Aorta (tissue), 5 donors: Measurements from ENCODE around the gene COQ10A. TPM values are rescaled to one million over a fixed set of nuclear protein-coding genes. Genes with fewer than 3 reads are reported as not detected.

ENCODE experiments used
- ATAC-seq: fragments of 200-7000 bp; cut with Tn5 transposase; one replicate; pipeline ENCODE4 v1.9.1; 2022; ENCODE audit warnings: moderate library complexity; ENCODE audit not compliant: low FRiP score
- DNase-seq, 2 donors: peaks; one replicate each; pipeline ENCODE4 v3.0.0-alpha.2; 2020
- H3K27ac ChIP-seq, 2 donors: one replicate each; pipeline ENCODE4 v1.5.1; 2013; ENCODE audit warnings: low read length in 2 of 2, mild to moderate bottlenecking in 2 of 2, moderate library complexity in 2 of 2, control low read depth in 1 of 2, inconsistent platforms in 1 of 2, low read depth in 1 of 2
- H3K27me3 ChIP-seq, 2 donors: one replicate each; pipeline ENCODE4 v1.6.1; 2013; ENCODE audit warnings: control low read depth in 1 of 2, low read length in 1 of 2, mild to moderate bottlenecking in 1 of 2, moderate library complexity in 1 of 2; ENCODE audit not compliant: insufficient read depth in 2 of 2, control insufficient read depth in 1 of 2
- H3K36me3 ChIP-seq, 2 donors: one replicate each; pipeline ENCODE4 v1.6.1; 2013; ENCODE audit warnings: control low read depth in 1 of 2, low read length in 1 of 2, mild to moderate bottlenecking in 1 of 2; ENCODE audit not compliant: insufficient read depth in 2 of 2, control insufficient read depth in 1 of 2
- H3K4me1 ChIP-seq, 2 donors: one replicate each; pipeline ENCODE4 v1.6.1; 2013; ENCODE audit warnings: low read length in 2 of 2, control low read depth in 1 of 2, mild to moderate bottlenecking in 1 of 2, moderate library complexity in 1 of 2; ENCODE audit not compliant: insufficient read depth in 2 of 2, control insufficient read depth in 1 of 2
- H3K4me3 ChIP-seq, 2 donors: one replicate each; pipeline ENCODE4 v1.5.1; 2013; ENCODE audit warnings: low read length in 2 of 2, control low read depth in 1 of 2, mild to moderate bottlenecking in 1 of 2
- H3K9me3 ChIP-seq: one replicate; pipeline ENCODE4 v1.6.1; 2013; ENCODE audit warnings: mild to moderate bottlenecking, low read length; ENCODE audit not compliant: control insufficient read depth
- WGBS, 2 donors: extraction: QIAGEN DNeasy Blood & Tissue Kit; methylation state at CpG; one replicate each; pipeline ENCODE4 v1.1.7; 2013; 5-methylcytosine and 5-hydroxymethylcytosine counted together
- intact Hi-C, 2 donors: fragments of 100-400 bp; cut with DNase I; formaldehyde crosslinking; loops; one replicate each; pipeline versions ENCODE4 v1.14.2 to v1.15.0; 2022
- polyA plus RNA-seq, 2 donors: library from polyadenylated mRNA; stranded (reverse); fragments of 200-250 nt; gene quantifications; one replicate each; pipeline ENCODE4 v1.2.3, GENCODE V29; 2013
- total RNA-seq, 2 donors: library from RNA; stranded (reverse); fragmentation: NEBNext Ultra II Directional; extraction: Animal tissue kit (Norgen Biotek cat#: 25700); gene quantifications; one replicate each; pipeline ENCODE4 v1.2.1, GENCODE V29; 2021
- donor health status: healthy with polysubstance abuse.
- donor health status: Bipolar disorder and iron deficiency.
- donor health status: DM: no; HTN: no; CAD: no.
- donor health status: DM: no; HTN: no; CAD: no.
- donor health status: DM: yes; HTN: yes; CAD: no.

Gene COQ10A
- total and polyA plus RNA-seq, 4 donors: 11.1 to 18.9 (median 11.5) TPM

DNA sequence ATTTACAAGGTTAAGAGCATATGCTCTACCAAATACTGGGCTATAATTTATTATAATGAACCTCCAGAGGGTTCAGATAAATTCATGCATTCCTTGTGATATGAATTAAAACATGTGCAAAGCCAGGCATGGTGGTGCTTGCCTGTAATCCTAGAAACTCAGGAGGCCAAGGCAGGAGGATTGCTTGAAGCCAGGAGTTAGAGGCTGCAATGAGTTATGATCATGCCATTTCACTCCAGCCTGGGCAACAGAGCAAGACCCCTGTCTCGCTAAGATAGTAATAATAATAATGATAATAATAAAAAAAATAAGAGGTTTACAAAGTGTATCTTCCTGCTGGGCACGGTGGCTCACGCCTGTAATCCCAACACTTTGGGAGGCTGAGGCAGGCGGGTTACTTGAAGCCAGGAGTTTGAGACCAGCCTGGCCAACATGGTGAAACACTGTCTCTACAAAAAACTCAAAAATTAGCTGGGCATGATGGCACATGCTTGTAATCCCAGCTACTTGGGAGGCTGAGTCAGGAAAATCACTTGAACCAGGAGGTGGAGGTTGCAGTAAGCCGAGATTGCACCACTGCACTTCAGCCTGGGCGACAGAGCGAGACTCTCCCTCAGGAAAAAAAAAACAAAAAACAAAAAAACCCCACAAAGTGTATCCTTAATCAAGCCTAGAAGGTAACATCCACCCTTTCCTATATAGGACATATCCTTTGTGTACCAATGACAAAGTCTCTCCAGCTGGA lies 40.7 kb downstream of the COQ10A start:
- no peak for DNase-seq
- no peak overlapping the region for H3K4me3 ChIP-seq
- H3K36me3 ChIP-seq: peaks cover 2 to 6% of the 10 kb centered on the region in 2 donors
- ATAC-seq: no peak
- WGBS, 2 donors: 91 to 92% methylated on average over 7 of the region's 7 CpGs
- no peaks in the 10 kb centered on the region for H3K27me3 ChIP-seq
- no peaks in the 10 kb centered on the region for H3K4me1 ChIP-seq
- intact Hi-C loops: no loop called here
- no peak overlapping the region for H3K27ac ChIP-seq
- no peaks in the 10 kb centered on the region for H3K9me3 ChIP-seq

DNA sequence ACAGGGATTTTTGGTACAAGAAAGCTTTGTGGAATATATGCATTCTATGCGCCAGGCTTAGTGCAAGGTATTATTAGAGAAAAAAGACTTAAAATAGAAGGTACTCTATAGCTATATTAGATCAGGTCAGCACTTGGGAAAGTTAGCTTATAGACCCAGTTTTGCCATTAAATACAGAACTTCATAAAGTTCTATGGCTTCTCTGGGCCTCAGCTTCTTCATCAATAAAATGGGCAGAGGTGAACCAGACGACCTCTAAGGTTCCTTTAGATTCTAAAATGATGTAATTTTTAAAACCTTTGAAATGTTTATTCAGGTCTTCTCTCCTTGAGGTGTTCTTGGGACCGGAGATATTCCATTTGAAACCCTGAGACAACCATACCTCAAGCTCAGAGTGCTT lies 42.0 kb downstream of the COQ10A start:
- Histone ChIP-seq H3K4me3 (no peak overlapping the region), H3K27ac (no peak overlapping the region), H3K4me1 (no peaks in the 10 kb centered on the region), H3K36me3 (peaks cover 2 to 6% of the 10 kb centered on the region in 2 donors), H3K27me3 (no peaks in the 10 kb centered on the region), H3K9me3 (no peaks in the 10 kb centered on the region)
- intact Hi-C loops: no loop called here
- DNase-seq: no peak
- 83 to 85% methylated on average over 3 of the region's 3 CpGs for WGBS, 2 donors
- ATAC-seq: no peak

DNA sequence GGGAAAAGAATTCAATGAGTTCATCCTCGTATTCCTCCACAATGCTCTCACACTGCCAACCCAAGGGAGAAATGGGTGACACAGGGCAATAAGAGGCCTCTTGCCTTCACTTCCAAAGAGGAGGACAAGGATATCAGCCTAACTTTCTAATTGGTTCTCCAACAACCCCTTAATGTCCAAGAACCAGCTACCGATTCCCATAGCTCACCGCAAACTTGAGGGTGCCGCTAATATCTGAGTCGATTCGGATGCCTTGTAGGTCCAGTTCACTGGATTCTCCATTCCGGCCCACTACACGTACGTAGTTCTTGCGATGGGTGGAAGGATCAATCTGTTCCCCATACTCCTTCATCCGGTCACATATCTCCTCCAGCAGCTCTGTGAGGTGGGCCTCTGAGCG lies 44.3 kb downstream of the COQ10A start:
- Histone ChIP-seq H3K27me3 (no peaks in the 10 kb centered on the region), H3K4me3 (no peak overlapping the region), H3K27ac (no peak overlapping the region), H3K36me3 (peaks cover 2 to 4% of the 10 kb centered on the region in 2 donors), H3K9me3 (no peaks in the 10 kb centered on the region), H3K4me1 (no peaks in the 10 kb centered on the region)
- 91 to 92% methylated on average over 12 of the region's 12 CpGs for WGBS, 2 donors
- intact Hi-C loops: loop anchor here in 1 of 2 donors (10.0 kb wide), 1 partner anchor 154 kb away; the partner anchor contains the start of gene SPRYD4
- DNase-seq (no peak), ATAC-seq (no peak)

DNA sequence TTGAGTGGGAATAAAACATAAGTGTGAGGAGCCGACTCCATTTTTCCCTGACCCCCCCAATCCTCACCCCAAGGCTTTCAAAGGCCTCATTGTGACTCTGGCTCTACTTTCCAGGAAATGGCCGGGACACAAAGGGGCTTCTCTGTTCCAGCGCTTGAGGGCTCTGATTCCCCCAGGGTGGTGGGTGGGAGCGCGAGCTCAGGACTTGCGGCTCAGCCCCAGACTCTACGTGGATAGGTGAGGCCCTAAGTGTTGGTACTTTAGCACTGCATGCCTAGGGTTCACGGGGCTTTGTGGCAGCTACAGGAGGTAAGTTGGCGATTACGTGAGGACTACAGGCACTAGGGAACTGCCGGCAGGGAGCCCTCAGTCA lies 48.5 kb downstream of the COQ10A start:
- Histone ChIP-seq H3K27me3 (no peaks in the 10 kb centered on the region), H3K36me3 (peaks cover 0 to 2% of the 10 kb centered on the region in 2 donors), H3K4me3 (peak overlapping the region; percentile 53 to 63), H3K9me3 (no peaks in the 10 kb centered on the region), H3K4me1 (no peaks in the 10 kb centered on the region), H3K27ac (peak overlapping the region in 1 of 2 donors; percentile 30)
- WGBS, 2 donors: 1% methylated on average over 11 of the region's 11 CpGs
- DNase-seq (no peak), ATAC-seq (no peak)
- intact Hi-C loops: loop anchor here in 1 of 2 donors (2.0 to 10.0 kb wide), 2 partner anchors 14 to 150 kb away; partner anchors contain the start of genes CS and SPRYD4

DNA sequence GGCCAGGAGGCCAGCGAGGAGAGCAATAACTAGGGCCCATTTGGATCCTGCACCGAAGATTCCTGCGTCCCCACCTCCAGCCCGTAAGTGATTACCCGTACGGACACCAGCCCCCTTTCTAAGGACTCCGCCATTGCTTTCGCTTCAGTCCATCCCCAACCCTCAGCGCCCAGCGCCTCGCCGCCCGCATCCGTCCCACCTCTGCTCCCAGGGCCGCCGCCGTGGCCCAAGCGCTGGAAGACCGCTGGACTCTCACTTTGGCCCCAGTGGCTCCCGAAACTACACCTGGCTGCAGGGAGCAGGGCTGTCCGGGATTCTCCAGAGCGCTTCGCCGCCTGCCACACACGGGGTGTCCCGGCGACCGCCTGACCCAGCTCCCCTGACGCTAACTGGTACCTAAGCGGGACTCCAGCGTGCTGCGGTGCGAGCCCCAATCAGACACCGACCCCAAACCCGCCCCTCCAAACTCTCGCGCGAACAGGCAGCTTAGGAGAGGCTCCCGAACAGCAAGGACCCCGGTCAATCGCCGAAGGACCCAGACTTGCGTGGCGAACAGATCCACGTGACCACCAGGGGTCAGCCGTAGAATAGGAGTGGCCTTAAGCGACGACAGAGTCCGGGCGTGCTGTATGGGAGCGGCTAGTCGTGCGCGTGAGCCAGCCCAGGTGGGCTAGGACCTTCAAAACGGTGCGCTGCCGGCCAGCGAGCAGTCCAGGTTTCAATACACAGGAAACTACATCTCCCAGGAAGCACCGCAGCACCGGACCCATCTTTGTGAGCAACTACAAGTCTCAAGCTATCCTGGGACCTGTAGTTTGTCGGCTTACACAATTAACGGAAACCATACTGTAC lies 49.1 kb downstream of the COQ10A start, which contains the start of gene CNPY2:
TSS of gene CNPY2 (minus strand) at position 367 of the 852 bp plus-strand sequence. CDS start 771 bp downstream, outside the sequence.
- intact Hi-C loops: loop anchor here in 1 of 2 donors (2.0 to 10.0 kb wide), 2 partner anchors 15 to 149 kb away; partner anchors contain the start of genes CS and SPRYD4
- H3K4me1 ChIP-seq: no peaks in the 10 kb centered on the region
- no peaks in the 10 kb centered on the region for H3K27me3 ChIP-seq
- ATAC-seq (peak; percentile 97), DNase-seq (peak; percentile 98)
- H3K9me3 ChIP-seq: no peaks in the 10 kb centered on the region
- H3K27ac ChIP-seq: peak within 1 kb of the TSS in 1 of 2 donors; percentile 30
- H3K36me3 ChIP-seq: peaks cover 0 to 2% of the 10 kb centered on the region in 2 donors
- peak within 1 kb of the TSS; percentile 53 to 63 for H3K4me3 ChIP-seq
- 0 to 1% methylated on average over 62 of the region's 62 CpGs for WGBS, 2 donors

DNA sequence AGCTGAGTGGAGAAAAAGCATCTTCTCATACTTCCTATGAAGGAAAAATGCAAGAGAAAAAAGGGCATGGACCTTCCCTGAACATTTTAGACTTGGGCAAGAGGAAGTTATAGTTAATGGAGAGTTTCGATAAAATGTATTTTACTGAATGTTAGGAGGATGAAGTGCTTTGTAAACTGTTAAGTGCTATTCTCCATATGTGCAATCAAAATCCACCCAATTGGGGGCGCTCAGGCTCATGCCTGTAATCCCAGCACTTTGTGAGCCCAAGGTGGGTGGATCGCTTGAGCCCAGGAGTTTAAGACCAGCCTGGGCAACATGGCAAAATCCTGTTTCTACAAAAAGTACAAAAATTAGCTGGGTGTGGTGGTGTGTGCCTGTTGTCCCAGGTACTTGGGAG lies 50.9 kb downstream of the COQ10A start:
- Histone ChIP-seq H3K4me1 (no peaks in the 10 kb centered on the region), H3K36me3 (peaks cover 2 to 4% of the 10 kb centered on the region in 2 donors), H3K4me3 (no peak overlapping the region), H3K27ac (no peak overlapping the region), H3K27me3 (no peaks in the 10 kb centered on the region), H3K9me3 (no peaks in the 10 kb centered on the region)
- DNase-seq: no peak
- intact Hi-C loops: loop anchor here in 1 of 2 donors (10.0 kb wide), 1 partner anchor 147 kb away; the partner anchor contains the start of gene SPRYD4
- 91 to 96% methylated on average over 3 of the region's 3 CpGs for WGBS, 2 donors
- ATAC-seq: no peak

Other genes starting within 250 kb of the COQ10A start
- gene IKZF4, start 245.9 kb upstream of the COQ10A start, total RNA-seq: 10 to 100 TPM in 1 of 2 donors, 1 to 10 TPM in 1; 9.8 to 12.2 TPM
- gene IKZF4, start 245.9 kb upstream of the COQ10A start, polyA plus RNA-seq: 1 to 10 TPM; 1.8 to 5.3 TPM
- gene RPS26, start 225.0 kb upstream of the COQ10A start, total RNA-seq: 10 to 100 TPM; 40.5 to 69.1 TPM
- 1,000 to 10,000 TPM in 1 of 2 donors, 100 to 1,000 TPM in 1; 973 to 1,454 TPM for gene RPS26, start 225.0 kb upstream of the COQ10A start, polyA plus RNA-seq
- gene ERBB3, start 186.8 kb upstream of the COQ10A start, total RNA-seq: 1 to 10 TPM; 3.2 to 5.1 TPM
- 1 to 10 TPM in 1 of 2 donors, under 1 TPM in 1; 0.23 to 9.6 TPM for gene ERBB3, start 186.8 kb upstream of the COQ10A start, polyA plus RNA-seq
- 10 to 100 TPM; 59.9 to 63.5 TPM for gene PA2G4, start 162.4 kb upstream of the COQ10A start, total RNA-seq
- 10 to 100 TPM; 79.6 to 80.8 TPM for gene PA2G4, start 162.4 kb upstream of the COQ10A start, polyA plus RNA-seq
- 1,000 to 10,000 TPM; 2,225 to 2,370 TPM for gene RPL41, start 150.3 kb upstream of the COQ10A start, total RNA-seq
- gene RPL41, start 150.3 kb upstream of the COQ10A start, polyA plus RNA-seq: 1,000 to 10,000 TPM; 5,850 to 7,278 TPM
- 1 to 10 TPM; 8.9 to 9.6 TPM for gene ZC3H10, start 148.7 kb upstream of the COQ10A start, total RNA-seq
- 1 to 10 TPM; 1.8 to 3.1 TPM for gene ZC3H10, start 148.7 kb upstream of the COQ10A start, polyA plus RNA-seq
- 100 to 1,000 TPM; 103 to 106 TPM for gene ESYT1, start 138.7 kb upstream of the COQ10A start, total RNA-seq
- gene ESYT1, start 138.7 kb upstream of the COQ10A start, polyA plus RNA-seq: 10 to 100 TPM; 27.0 to 54.6 TPM
- gene MYL6B, start 114.4 kb upstream of the COQ10A start, total RNA-seq: 10 to 100 TPM; 30.2 to 34.2 TPM
- gene MYL6B, start 114.4 kb upstream of the COQ10A start, polyA plus RNA-seq: 100 to 1,000 TPM in 1 of 2 donors, 10 to 100 TPM in 1; 66.6 to 101 TPM
- gene MYL6, start 108.6 kb upstream of the COQ10A start, total RNA-seq: 1,000 to 10,000 TPM; 1,811 to 3,292 TPM
- 1,000 to 10,000 TPM; 5,914 to 7,311 TPM for gene MYL6, start 108.6 kb upstream of the COQ10A start, polyA plus RNA-seq
- 100 to 1,000 TPM; 118 to 140 TPM for gene SMARCC2, start 77.5 kb upstream of the COQ10A start, total RNA-seq
- gene SMARCC2, start 77.5 kb upstream of the COQ10A start, polyA plus RNA-seq: 10 to 100 TPM; 45.0 to 56.2 TPM
- 10 to 100 TPM; 50.9 to 61.4 TPM for gene RNF41, start 45.0 kb upstream of the COQ10A start, total RNA-seq
- 10 to 100 TPM; 32.9 to 39.3 TPM for gene RNF41, start 45.0 kb upstream of the COQ10A start, polyA plus RNA-seq
- 10 to 100 TPM; 18.6 to 19.7 TPM for gene NABP2, start 42.6 kb upstream of the COQ10A start, total RNA-seq
- 10 to 100 TPM; 25.7 to 28.6 TPM for gene NABP2, start 42.6 kb upstream of the COQ10A start, polyA plus RNA-seq
- gene SLC39A5, start 36.9 kb upstream of the COQ10A start, total RNA-seq: not detected
- gene SLC39A5, start 36.9 kb upstream of the COQ10A start, polyA plus RNA-seq: 10 to 100 TPM in 1 of 2 donors, 1 to 10 TPM in 1; 1.1 to 21.4 TPM
- gene ANKRD52, start 8.6 kb upstream of the COQ10A start, total RNA-seq: 10 to 100 TPM; 30.5 to 37.9 TPM
- gene ANKRD52, start 8.6 kb upstream of the COQ10A start, polyA plus RNA-seq: 1 to 10 TPM; 4.4 to 9.3 TPM
- gene CS, start 33.4 kb downstream of the COQ10A start, total RNA-seq: 100 to 1,000 TPM; 103 to 104 TPM
- gene CS, start 33.4 kb downstream of the COQ10A start, polyA plus RNA-seq: 10 to 100 TPM; 49.5 to 56.3 TPM
- 10 to 100 TPM; 72.2 to 92.0 TPM for gene CNPY2, start 49.0 kb downstream of the COQ10A start, total RNA-seq
- gene CNPY2, start 49.0 kb downstream of the COQ10A start, polyA plus RNA-seq: 100 to 1,000 TPM in 1 of 2 donors, 10 to 100 TPM in 1; 96.2 to 149 TPM
- gene PAN2, start 67.1 kb downstream of the COQ10A start, total RNA-seq: 10 to 100 TPM; 40.1 to 83.5 TPM
- gene PAN2, start 67.1 kb downstream of the COQ10A start, polyA plus RNA-seq: 10 to 100 TPM in 1 of 2 donors, 1 to 10 TPM in 1; 6.1 to 73.2 TPM
- under 1 TPM in 1 of 2 donors, not detected in 1; 0.52 TPM for gene IL23A, start 71.9 kb downstream of the COQ10A start, total RNA-seq
- gene IL23A, start 71.9 kb downstream of the COQ10A start, polyA plus RNA-seq: not detected
- gene STAT2, start 93.2 kb downstream of the COQ10A start, total RNA-seq: 100 to 1,000 TPM; 129 to 191 TPM
- 100 to 1,000 TPM in 1 of 2 donors, 10 to 100 TPM in 1; 20.0 to 111 TPM for gene STAT2, start 93.2 kb downstream of the COQ10A start, polyA plus RNA-seq
- not detected for gene APOF, start 95.9 kb downstream of the COQ10A start, total RNA-seq
- under 1 TPM in 1 of 2 donors, not detected in 1; 0.50 TPM for gene APOF, start 95.9 kb downstream of the COQ10A start, polyA plus RNA-seq
- 1 to 10 TPM; 4.0 to 5.9 TPM for gene TIMELESS, start 182.5 kb downstream of the COQ10A start, total RNA-seq
- gene TIMELESS, start 182.5 kb downstream of the COQ10A start, polyA plus RNA-seq: 1 to 10 TPM; 1.8 to 4.6 TPM
- gene MIP, start 187.7 kb downstream of the COQ10A start, total RNA-seq: not detected
- gene MIP, start 187.7 kb downstream of the COQ10A start, polyA plus RNA-seq: not detected
- 1 to 10 TPM; 2.1 to 3.6 TPM for gene SPRYD4, start 201.6 kb downstream of the COQ10A start, total RNA-seq
- 1 to 10 TPM; 1.6 to 1.8 TPM for gene SPRYD4, start 201.6 kb downstream of the COQ10A start, polyA plus RNA-seq
- gene GLS2, start 221.2 kb downstream of the COQ10A start, total RNA-seq: 1 to 10 TPM in 1 of 2 donors, under 1 TPM in 1; 0.58 to 1.5 TPM
- 1 to 10 TPM; 1.0 to 1.4 TPM for gene GLS2, start 221.2 kb downstream of the COQ10A start, polyA plus RNA-seq